ENCODE data around the gene SGK1.

- TF ChIP-seq CTCF (IDR thresholded peaks at IDR 0.05) = no peak
- no peak for TF ChIP-seq POLR2A (IDR thresholded peaks at IDR 0.05)
Observed at GRCh38 chr6:134253681-134254080, 64.2 kb downstream of the SGK1 start.
